ENCODE measurements around the gene LAMB2. TPM values are rescaled to one million over a fixed set of nuclear protein-coding genes. Genes with fewer than 3 reads are reported as not detected.

The LAMB2 gene
- total RNA-seq, 1 experiment from 2014 or later = 316 TPM

DNA sequence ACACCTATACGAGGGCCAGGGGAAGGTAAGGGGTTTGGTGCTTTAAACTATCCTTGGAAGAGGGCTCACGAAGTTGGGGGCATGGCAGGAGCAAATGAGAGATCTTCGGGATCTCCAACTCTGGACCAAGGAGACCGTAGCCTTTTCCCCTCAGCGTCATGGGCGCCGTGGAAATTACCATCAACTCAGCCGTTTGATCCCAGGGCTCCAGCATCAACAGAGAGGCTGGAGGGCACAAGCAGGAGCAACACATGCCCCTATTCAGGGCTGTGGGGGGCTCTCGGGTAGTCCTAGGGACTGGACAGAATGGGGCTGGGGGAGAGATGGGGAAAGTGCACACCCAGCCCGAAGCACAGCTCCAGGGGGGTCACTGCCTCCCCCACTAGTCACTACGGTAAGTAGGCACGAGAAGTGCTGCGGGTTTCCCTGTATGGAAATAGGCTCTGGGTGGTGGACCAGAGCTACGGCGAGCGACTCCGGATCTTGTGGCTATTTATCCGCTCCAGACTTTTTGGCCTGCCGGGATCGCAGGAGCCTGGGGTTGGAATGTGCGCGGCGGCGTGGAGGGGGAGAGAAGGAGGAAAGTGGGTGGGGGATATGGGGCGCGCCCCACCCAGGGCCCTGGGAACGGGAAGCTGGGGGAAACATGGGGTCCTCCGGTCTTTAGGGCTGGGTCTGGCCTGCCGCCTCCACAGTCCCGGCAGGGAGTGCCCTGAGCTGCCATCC is 539 bp upstream of the LAMB2 start:
- H3K36me3 Mint-ChIP-seq (ENCODE audit: insufficient read depth, unreplicated experiment) = peaks cover 37% of the 10 kb centered on the region
- H3K9me3 Mint-ChIP-seq (ENCODE audit: low read depth, unreplicated experiment) = no peaks in the 10 kb centered on the region
- CTCF ChIA-PET = interaction anchor here (0.6 to 0.9 kb wide), 5 partner anchors 13 to 151 kb away, joined by 3 to 7 read pairs (median 3); partner anchors contain the start of genes NDUFAF3, QRICH1 and USP19
- DNase-seq = peak; percentile 80
- peaks cover 24% of the 10 kb centered on the region for H3K4me1 Mint-ChIP-seq (ENCODE audit: low read depth, unreplicated experiment)
- H3K27ac Mint-ChIP-seq (ENCODE audit: unreplicated experiment) = peak overlapping the region; percentile 86
- H3K27me3 Mint-ChIP-seq (ENCODE audit: unreplicated experiment) = no peaks in the 10 kb centered on the region
- TF ChIP-seq CTCF (IDR thresholded peaks at IDR 0.05; ENCODE audit: unreplicated experiment) = no peak
- BruUV-seq (replicated peaks) = no TSS peak
- H3K4me3 Mint-ChIP-seq (ENCODE audit: low read depth, unreplicated experiment) = peak overlapping the region; percentile 81
- intact Hi-C loops (cut with micrococcal nuclease; ENCODE audit: unreplicated experiment) = no loop called here

- H3K9me3 Mint-ChIP-seq (ENCODE audit: low read depth, unreplicated experiment) = no peaks in the 10 kb centered on the region
- peaks cover 24% of the 10 kb centered on the region for H3K4me1 Mint-ChIP-seq (ENCODE audit: low read depth, unreplicated experiment)
- peaks cover 37% of the 10 kb centered on the region for H3K36me3 Mint-ChIP-seq (ENCODE audit: insufficient read depth, unreplicated experiment)
- TF ChIP-seq CTCF (IDR thresholded peaks at IDR 0.05; ENCODE audit: unreplicated experiment) = no peak
- DNase-seq = no peak
- peak overlapping the region; percentile 86 for H3K27ac Mint-ChIP-seq (ENCODE audit: unreplicated experiment)
- H3K4me3 Mint-ChIP-seq (ENCODE audit: low read depth, unreplicated experiment) = peak overlapping the region; percentile 81
- H3K27me3 Mint-ChIP-seq (ENCODE audit: unreplicated experiment) = no peaks in the 10 kb centered on the region
- CTCF ChIA-PET = interaction anchor here (0.6 kb wide), 2 partner anchors 63 to 219 kb away, joined by 4 to 5 read pairs; no protein-coding TSS in a partner anchor
- intact Hi-C loops (cut with micrococcal nuclease; ENCODE audit: unreplicated experiment) = no loop called here
- no TSS peak for BruUV-seq (replicated peaks)
Measured at GRCh38 chr3:49132073-49132436, 795 bp downstream of the LAMB2 start.

DNA sequence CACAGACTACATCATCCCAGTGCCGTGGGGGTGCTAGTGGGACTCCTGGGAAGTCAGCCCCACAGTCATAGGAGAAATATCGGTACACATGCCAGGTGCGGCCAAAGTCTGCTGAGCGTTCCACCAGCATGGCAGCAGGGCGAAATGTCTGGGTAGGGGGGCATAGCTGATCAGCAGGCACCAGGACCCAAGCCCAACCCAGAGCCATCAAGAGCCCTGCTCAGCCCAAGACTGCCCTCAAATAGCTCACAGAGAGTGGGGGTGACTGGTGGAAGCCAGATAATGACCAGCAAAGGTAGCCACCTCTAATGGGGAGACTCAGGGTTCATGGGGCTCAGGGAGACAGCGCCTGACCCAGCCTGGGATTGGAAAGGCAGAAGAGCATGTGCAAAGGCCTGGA is 1.3 kb downstream of the LAMB2 start:
- Mint-ChIP-seq H3K4me3 (ENCODE audit: low read depth, unreplicated experiment) (peak overlapping the region; percentile 81), H3K36me3 (ENCODE audit: insufficient read depth, unreplicated experiment) (peaks cover 41% of the 10 kb centered on the region), H3K4me1 (ENCODE audit: low read depth, unreplicated experiment) (peaks cover 24% of the 10 kb centered on the region), H3K27me3 (ENCODE audit: unreplicated experiment) (no peaks in the 10 kb centered on the region), H3K9me3 (ENCODE audit: low read depth, unreplicated experiment) (no peaks in the 10 kb centered on the region), H3K27ac (ENCODE audit: unreplicated experiment) (peak overlapping the region; percentile 86)
- BruUV-seq (replicated peaks) = no TSS peak
- no peak for DNase-seq
- TF ChIP-seq CTCF (IDR thresholded peaks at IDR 0.05; ENCODE audit: unreplicated experiment) = no peak
- intact Hi-C loops (cut with micrococcal nuclease; ENCODE audit: unreplicated experiment) = no loop called here
- CTCF ChIA-PET = interaction anchor here (0.6 kb wide), 1 partner anchor 219 kb away, joined by 4 read pairs; no protein-coding TSS in a partner anchor

DNA sequence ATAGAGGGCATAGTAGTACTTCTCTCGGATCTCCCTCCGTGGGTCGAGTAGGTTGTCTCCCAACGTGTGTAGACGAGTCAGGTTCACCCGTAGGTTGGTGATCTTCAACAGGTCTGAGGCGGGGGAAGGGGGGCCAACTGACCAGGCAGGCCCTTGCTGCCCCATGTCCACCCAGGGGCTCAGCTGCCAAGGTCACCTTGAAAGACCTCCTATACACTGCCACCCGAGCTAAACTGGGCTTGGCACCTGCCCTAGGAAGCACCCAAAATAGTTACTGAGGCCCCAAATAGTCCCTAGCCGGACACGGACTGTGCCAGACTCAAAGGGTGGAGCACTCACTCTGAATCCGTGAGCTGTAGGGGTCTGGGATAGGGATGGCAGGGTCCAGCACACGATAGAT is 1.8 kb downstream of the LAMB2 start:
- no TSS peak for BruUV-seq (replicated peaks)
- no peaks in the 10 kb centered on the region for H3K9me3 Mint-ChIP-seq (ENCODE audit: low read depth, unreplicated experiment)
- H3K4me1 Mint-ChIP-seq (ENCODE audit: low read depth, unreplicated experiment) = peaks cover 24% of the 10 kb centered on the region
- peak overlapping the region; percentile 81 for H3K4me3 Mint-ChIP-seq (ENCODE audit: low read depth, unreplicated experiment)
- no peak for DNase-seq
- no peak overlapping the region for H3K27ac Mint-ChIP-seq (ENCODE audit: unreplicated experiment)
- CTCF ChIA-PET = no interaction called here
- H3K36me3 Mint-ChIP-seq (ENCODE audit: insufficient read depth, unreplicated experiment) = peaks cover 42% of the 10 kb centered on the region
- no peak for TF ChIP-seq CTCF (IDR thresholded peaks at IDR 0.05; ENCODE audit: unreplicated experiment)
- intact Hi-C loops (cut with micrococcal nuclease; ENCODE audit: unreplicated experiment) = no loop called here
- no peaks in the 10 kb centered on the region for H3K27me3 Mint-ChIP-seq (ENCODE audit: unreplicated experiment)
